DND-41 (cell line): Measurements from ENCODE around the gene GRID2.

Experiments used
- EZH2 ChIP-seq: IDR thresholded peaks from 3 replicates; pipeline ENCODE4 v1.6.1; 2012; ENCODE audit warnings: borderline replicate concordance, low read depth, mild to moderate bottlenecking, moderate library complexity, low read length, inconsistent platforms; ENCODE audit not compliant: severe bottlenecking
- TF ChIP-seq, protein P1 (sequence below): IDR thresholded peaks from 2 replicates; pipeline ENCODE4 v1.5.1; 2012; ENCODE audit warnings: borderline replicate concordance, low read length, moderate library complexity, mild to moderate bottlenecking; ENCODE audit not compliant: poor library complexity, severe bottlenecking; ENCODE audit errors: extremely low read depth

DNA sequence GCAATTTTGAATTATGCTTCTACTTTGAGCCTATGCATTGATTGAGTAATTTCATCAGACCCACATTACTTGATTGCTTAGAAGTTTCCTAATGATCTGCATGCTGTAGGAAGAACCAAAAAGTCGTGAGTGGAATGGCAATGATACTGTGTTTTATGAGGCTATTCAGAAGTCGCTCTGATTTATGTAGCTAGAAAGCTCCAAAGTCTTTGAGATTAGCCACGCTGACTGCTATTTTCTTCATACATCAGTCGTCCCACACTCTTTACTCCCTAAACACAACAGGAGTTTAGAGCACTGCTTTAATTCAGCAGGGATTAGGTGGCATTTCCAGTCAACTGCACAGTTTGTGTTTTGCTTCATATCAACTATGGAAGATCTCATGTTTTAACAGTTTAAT, 4.1 kb downstream of the GRID2 start:
- TF ChIP-seq, protein P1, sequence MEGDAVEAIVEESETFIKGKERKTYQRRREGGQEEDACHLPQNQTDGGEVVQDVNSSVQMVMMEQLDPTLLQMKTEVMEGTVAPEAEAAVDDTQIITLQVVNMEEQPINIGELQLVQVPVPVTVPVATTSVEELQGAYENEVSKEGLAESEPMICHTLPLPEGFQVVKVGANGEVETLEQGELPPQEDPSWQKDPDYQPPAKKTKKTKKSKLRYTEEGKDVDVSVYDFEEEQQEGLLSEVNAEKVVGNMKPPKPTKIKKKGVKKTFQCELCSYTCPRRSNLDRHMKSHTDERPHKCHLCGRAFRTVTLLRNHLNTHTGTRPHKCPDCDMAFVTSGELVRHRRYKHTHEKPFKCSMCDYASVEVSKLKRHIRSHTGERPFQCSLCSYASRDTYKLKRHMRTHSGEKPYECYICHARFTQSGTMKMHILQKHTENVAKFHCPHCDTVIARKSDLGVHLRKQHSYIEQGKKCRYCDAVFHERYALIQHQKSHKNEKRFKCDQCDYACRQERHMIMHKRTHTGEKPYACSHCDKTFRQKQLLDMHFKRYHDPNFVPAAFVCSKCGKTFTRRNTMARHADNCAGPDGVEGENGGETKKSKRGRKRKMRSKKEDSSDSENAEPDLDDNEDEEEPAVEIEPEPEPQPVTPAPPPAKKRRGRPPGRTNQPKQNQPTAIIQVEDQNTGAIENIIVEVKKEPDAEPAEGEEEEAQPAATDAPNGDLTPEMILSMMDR = no peak
- TF ChIP-seq EZH2 = no peak
